HG03558 (cell line): ENCODE data around the gene CALR3.
A peak's percentile ranks its signal among the peaks of the same experiment; 100 is the strongest.
"Not testable (repeated sequence)": the region's sequence is repeated elsewhere in the genome, so short reads cannot be mapped to it uniquely, and the experiment has no call there.

Experiments used
- ATAC-seq: cut with Tn5 transposase; IDR thresholded peaks from one replicate; pipeline ENCODE4 v1.9.1; 2021; ENCODE audit warnings: moderate number of reproducible peaks; ENCODE audit not compliant: unreplicated experiment; ENCODE audit errors: extremely low read depth

CALR3 gene

DNA sequence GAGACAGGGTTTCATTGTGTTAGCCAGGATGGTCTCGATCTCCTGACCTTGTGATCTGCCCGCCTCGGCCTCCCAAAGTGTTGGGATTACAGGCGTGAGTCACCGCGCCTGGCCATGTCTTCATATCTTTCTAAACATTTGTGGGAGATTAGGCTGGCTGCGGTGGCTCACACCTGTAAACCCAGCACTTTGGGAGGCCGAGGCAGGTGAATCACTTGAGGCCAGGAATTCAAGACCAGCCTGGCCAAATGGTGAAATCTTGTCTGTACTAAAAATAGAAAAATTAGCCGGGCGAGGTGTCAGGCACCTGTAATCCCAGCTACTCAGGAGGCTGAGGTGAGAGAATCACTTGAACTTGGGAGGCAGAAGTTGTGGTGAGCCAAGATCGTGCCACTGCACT is 10.2 kb upstream of the CALR3 start:
- ATAC-seq, result not testable (repeated sequence)

DNA sequence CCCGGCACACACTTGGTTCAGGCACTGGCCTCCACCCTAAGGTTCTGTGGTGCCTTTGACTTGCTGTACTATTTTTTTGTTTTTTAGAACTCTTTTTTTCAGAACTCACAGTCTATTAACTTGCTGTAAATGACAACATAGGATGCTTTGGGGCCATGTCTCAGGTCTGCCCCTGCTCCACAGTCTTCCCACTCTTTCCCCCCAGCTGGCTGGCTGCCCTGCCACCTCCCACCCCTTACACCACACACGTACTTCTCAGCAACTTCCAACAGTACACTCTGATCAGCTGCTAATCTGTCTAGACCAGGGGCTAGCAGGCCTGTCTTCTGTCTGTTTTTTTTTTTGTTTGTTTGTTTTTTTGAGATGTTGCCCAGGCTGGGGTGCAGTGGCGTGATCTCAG is 8.3 kb upstream of the CALR3 start:
- ATAC-seq, result no peak

DNA sequence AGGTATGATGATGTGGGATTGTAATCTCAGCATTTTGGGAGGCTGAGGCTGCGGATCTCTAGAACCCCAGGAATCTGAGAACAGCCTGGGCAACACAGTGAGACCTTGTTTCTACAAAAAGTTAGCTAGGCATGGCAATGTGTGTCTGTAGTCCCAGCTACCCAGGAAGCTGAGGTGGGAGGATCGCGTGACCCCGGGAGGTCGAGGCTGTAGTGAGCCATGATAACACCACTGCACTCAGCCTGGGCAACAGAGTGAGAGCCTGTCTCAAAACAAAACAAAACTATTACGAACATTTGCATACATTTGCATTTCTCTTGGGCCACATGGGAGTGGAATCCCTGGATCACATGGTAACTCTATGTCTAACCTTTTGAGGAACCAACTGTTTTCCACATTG is 1.9 kb upstream of the CALR3 start:
- no peak for ATAC-seq

DNA sequence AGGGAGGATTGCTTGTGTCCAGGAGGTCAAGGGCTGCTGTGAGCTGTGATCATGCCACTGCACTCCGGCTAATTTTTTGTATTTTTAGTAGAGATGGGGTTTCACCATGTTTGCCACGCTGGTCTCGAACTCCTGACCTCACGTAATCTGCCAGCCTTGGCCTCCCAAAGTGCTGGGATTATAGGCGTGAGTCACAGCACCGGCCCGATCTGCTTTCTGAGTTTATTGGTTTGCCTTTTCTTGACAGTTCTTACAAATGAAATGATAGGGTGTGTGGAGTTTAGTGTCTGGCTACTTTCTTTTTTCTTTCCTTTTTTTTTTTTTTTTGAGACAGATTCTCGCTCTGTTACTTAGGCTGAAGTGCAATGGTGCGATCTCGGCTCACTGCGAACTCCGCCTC is 1.1 kb upstream of the CALR3 start:
- no peak for ATAC-seq

DNA sequence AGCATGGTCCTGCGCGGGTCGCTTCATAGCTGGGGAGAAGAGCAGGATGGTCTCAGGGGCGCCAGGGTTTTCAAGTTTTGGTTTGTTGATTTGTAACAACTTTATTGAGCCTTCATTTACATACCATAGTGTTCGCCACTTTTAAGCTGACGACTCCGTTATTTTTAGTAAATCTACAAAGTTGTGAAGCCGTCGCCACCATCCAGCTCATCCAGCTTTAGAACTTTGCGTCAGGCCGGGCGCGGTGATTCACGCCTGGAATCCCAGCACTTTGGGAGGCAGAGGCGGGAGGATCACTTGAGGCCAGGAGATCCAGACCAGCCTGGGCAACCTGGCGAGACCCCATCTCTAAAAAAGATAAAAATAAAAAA is 631 bp upstream of the CALR3 start:
- ATAC-seq, result no peak

DNA sequence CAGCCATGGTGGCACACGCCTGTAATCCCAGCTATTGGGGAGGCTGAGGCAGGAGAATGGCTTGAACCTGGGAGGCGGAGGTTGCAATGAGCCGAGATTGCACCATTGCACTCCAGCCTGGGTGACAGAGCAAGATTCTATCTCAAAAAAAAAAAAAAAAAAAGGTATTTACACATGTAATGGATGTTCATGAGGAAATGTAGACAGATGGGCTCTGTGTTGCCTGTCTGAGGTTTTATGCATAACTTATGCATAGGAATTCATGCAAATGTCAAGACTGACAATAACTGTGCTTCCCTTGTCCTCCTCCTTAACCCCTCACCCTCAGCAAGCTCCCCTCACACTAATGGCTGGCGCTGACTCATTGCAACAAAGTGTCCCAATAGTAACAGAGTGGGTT is 9.5 kb downstream of the CALR3 start:
- not testable (repeated sequence) for ATAC-seq

DNA sequence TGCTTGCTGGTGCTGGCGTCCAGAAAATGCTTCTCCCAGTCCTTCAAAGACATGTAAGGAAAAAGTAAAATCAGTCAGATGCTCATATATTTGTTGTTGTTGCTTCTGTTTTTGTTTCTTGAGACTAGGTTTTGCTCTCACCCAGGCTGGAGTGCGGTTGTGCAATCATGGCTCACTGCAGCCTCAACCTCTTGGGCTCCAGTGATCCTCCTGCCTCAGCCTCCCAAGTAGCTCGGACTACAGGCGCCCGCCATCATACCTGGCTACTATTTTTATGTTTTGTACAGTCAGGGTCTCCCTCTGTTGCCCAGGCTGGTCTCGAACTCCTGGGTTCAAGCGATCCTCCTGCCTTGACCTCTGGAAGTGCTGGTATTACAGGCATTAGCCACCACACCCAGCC is 13.2 kb downstream of the CALR3 start:
- ATAC-seq, result no peak

DNA sequence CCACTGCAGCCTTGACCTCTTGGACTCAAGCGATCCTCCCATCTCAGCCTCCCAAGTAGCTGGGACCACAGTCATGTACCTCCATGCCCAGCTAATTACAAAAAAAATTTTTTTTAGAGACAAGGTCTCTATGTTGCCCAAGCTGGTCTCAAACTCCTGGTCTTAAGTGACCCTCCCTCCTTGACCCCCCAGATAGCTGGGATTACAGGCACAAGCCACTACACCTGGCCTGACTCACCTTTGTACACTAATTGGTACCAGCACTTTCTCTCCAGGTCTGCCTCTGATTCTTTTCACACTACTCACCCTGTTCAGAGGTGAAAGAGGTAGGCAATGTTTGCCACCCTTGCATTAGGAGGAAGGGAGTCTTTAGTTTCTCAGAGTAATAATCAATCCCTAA is 18.7 kb downstream of the CALR3 start:
- ATAC-seq, result no peak

DNA sequence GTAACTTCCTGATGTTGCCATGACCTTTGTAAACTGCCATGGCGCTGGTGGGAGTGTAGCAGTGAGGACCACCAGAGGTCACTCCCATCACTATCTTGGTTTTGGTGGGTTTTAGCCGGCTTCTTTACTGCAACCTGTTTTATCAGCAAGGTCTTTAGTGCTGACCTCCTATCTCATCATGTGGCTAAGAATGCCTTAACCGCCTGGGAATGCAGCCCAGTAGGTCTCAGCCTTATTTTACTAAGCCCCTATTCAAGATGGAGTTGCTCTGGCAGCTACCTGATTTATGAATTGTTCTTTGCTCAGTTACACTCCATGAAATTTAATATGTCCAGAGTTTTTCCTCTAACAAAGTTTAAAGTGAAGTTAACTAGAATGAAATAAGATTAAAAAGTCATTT is 19.6 kb downstream of the CALR3 start:
- ATAC-seq, result no peak

DNA sequence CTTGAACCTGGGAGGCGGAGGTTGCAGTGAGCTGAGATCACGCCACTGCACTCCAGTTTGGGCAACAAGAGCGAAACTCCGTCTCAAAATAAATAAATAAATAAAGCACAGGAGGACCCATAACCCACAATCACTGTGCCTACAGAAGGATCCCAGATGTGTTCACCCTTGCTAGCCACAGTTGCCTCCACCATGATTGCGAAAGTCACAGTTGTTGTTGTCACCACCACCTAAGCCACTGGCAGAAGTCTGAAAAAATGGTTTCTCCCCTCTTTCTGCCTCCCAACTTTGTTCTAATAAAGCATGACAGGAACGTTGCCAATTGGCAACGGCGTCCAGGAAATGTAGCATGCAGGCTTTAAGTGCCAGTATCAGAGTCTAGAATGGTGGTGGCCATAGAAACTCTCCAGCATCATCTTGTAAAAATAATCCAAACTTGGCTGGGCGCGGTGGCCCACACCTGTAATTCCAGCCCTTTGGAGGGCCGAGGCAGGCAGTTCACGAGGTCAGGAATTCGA is 22.0 kb downstream of the CALR3 start:
- no peak for ATAC-seq

DNA sequence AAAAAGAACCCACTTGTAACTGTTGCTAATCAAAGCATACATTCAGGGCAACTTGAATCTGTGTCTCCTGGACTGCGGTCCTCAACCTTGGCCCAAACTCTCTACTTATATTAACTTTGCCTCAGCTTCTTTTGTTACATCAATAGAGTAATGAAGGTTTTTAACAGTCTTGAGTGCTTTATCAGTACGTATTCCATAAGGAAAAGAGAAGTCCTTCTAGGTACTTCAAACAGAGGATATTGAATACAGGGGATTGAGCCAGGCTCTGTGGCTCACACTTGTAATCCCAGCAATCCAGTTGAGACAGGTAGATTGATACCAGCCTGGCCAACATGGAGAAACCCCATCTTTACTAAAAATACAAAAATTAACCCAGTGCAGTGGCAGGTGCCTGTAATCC is 23.0 kb downstream of the CALR3 start:
- no peak for ATAC-seq

DNA sequence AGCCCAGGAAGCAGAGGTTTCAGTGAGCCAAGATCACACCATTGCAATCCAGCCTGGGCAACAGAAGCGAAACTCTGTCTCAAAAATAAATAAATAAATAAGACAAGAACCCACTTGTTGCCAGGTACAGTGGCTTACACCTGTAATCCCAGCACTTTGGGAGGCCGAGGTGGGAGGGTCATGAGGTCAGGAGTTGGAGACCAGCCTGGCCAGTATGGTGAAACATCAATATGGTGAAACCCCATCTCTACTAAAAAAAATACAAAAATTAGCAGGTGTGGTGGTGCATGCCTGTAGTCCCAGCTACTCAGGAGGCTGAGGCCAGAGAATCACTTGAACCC is 23.4 kb downstream of the CALR3 start:
- not testable (repeated sequence) for ATAC-seq

DNA sequence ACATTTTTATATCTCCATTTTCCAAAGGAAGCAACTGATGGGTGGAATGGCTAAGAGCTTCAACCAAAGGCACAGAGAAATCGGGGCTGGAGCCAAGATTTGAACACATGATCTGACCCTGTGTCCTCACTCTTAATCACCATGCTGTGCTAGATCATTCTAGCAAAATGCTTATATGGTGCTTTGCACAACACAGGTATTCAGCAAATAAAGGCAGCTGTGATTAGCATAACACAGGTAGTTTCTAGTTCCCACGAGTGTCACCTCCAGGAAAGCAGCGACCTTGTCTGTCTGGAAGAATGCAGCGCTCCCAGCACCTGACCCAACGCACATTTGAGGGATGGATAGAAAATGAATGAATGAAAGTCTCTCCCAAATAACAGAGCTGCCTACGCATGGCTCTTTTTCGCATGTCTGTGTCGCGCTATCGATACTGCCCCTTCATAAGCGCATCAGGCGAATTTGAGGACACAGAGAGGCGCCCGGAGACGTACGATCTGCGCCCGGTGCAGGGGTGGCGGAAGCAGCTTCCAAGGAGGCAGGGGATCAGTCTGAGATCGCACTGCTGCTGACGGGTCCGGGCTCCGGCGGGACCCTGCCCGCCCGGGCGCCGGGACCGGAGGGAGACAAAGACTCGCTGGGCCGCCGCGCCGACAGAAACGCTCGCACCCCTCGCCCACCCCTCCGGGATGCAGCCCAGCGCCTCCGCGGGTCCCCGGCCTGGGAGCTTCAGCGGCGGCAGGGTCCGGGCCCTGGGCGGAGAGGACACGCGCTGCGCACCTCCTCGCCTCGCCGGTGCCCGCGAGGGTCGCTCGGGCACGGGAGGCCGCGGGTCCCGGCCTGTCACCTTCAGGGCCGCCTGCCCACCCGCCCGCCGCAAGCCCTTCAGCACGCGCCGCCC is 24.8 kb downstream of the CALR3 start:
- ATAC-seq, result peak; percentile 11

DNA sequence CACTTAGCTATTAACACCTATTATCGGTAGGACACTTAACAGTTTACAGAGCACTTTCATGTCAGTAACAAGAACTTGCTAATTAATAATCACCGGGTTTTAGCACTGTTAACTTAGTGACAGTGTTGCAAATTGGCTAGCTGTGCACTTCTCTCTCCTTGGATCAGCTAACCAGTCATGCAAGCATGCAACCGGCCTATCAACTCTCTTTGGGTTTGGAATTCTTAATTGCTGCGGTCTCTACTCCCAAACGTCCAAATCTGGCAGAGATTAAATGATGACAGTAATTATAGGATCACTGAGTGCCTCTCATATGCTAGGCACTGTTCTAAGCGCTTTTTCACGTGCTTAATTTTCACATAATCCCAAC is 25.4 kb downstream of the CALR3 start:
- no peak for ATAC-seq

DNA sequence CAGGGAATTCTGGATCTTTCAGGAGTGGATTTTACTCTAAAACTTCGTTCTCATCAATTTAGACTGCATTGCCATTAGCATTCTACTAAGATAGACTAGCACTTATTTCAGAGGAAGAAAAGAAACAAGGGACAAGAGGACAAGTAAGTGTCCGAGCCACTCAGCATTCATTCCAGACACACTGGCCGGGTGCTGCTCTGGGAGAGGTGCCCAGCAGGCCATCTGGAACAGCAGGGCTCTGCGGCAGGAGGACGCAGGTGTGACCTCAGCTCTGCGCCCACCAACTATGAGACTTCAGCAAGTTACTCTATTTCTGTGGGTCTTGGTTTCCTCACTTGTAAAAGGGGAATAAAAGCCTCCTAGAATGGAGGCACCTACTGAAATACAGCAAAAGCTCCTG is 28.4 kb downstream of the CALR3 start:
- no peak for ATAC-seq

DNA sequence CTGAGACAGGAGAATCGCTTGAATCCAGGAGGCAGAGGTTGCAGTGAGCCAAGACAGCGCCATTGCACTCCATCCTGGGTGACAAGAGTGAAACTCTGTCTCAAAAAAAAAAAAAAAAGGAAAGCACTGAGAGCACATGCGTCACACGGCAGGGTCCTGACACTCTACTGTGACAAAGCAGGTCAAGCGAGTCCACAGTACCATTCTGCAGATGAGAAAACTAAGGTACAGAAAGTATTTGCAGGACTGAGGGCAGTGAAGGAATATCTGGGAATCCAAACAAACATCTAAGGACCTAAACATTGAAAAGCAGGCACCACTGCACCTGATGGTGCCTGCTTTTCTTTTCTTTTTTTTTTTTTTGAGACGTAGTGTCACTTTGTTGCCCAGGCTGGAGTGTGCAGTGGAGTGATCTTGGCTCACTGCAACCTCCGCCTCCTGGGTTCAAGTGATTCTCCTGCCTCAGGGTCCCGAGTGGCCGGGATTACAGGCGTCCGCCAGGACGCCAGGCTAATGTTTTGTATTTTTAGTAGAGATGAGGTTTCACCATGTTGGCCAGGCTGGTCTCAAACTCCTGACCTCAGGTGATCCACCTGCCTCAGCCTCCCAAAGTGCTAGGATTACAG is 29.1 kb downstream of the CALR3 start:
- not testable (repeated sequence) for ATAC-seq

DNA sequence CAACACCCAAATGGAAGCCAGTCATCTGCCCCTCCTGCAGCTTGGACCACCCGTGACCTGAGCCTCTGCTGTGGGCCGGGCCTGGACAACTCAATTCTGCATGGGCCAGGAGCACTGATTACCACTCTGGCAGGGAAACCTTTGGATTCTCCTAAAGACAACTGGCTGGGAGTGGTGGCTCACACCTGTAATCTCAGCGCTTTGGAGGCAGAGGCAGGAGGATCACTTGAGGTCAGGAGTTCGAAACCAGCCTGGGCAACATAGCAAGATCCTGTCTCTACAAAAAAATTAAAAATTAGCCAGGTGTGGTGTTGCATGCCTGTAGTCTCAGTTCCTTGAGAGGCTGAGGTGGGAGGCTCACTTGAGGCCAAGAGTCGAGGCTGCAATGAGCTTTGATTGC is 30.7 kb downstream of the CALR3 start:
- no peak for ATAC-seq

DNA sequence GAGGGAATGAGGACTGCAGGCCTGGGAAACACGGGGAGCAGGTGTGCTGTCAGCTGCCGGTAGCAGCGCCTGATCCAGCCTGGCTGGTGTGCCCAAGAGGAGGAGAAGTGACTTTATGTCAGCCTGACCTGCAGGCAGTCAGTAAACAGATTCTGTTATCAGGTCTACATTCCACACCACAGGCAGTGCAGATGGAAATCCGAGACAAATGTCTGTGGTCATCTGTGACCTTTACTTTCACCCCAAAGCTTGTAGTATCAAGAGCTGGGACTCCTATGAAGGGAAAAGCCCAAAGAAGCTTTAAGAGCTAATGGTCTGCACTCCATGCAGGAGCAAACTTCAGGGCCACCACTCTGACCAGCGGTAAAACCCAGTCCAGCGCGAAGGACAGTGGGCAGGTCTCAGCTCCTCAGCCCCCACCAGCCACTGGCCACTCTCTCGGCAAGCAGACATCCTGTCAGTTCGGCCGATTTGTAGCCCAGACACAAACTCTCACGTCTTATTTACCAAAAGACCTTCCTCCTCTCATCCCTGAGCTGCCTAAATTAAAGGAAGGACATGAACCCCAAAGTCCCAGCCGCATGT is 31.9 kb downstream of the CALR3 start:
- ATAC-seq, result no peak

DNA sequence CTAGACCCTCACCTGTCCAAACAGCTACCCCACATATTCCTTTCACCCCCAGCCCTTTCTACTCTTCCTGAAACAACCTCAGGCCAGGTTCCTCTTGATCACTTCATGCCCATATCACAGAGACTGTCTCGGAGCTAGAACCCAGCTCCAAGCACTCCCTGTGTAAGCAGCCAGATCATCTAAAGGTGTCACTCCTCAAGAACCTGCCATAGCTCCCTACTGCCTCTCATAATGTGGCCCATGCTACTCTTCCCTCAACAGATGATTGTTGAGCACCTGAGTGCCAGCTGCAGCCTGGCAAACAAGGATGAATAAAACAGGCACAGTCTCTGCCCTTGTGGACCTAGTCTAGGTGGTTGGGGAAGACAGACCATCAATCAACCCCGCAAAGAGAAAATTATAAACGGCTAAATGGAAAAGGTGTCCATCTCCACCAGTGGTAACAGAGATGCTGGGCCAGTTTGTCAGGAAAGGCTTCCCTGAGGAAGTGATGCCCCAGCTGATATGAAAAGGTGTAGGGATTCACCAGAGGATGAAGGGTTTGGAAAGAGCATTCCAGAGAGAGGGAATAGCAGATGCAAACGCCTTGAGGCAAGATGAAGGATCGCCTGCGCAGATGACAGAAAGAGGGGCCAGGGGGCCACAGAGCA is 32.5 kb downstream of the CALR3 start:
- no peak for ATAC-seq

DNA sequence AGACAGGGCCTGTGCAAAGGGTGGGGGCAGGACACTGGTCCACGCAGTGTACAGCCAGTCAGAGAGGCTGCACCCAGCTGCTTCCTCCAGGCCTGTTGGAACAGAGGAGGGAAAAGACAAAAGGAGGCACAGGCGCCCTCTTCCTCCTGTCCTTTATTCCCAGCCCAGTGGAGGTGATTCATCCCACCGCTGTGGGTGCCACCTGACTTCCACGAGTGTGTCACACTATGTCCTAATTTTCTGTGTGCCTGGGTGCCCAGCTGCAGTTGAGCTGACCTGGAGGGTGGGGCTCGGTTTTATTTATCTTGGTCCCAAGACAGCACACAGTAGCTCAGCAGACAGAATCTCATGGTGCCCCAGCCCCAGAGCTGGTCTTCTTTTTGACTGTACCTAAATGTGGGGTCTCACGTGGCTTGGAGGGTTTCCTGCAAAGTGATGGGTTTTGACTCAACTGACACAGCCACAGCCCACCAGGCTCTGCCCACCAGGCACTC is 33.2 kb downstream of the CALR3 start:
- ATAC-seq, result no peak

DNA sequence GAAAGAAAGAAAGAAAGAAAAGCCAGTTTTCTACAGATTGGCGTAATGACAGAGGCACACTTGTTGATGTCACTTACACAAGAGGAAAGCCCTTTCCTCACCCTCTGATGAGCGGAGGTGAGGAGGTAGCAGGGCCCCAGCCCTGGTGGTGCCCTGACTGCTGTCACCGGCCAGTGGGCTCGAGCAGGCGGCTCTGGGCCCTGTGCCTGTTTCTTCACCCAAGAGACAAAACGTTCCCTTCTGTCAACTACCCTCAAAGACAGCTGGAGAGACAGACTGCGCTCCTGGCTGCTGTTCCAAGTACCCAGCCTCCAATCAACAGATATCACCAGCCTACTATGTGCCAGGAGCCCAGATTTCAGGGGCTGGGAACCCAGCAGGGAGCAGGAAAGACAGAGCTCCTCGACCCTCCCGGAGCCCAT is 34.3 kb downstream of the CALR3 start:
- ATAC-seq, result no peak
